IPS-NIHi7 (cell line): ENCODE measurements around the gene XYLT2.
A peak's percentile ranks its signal among the peaks of the same experiment; 100 is the strongest.
"Not testable (repeated sequence)": the region's sequence is repeated elsewhere in the genome, so short reads cannot be mapped to it uniquely, and the experiment has no call there.

Source experiments
- DNase-seq: peaks from one replicate; pipeline ENCODE4 v3.0.0; 2012; ENCODE audit warnings: mixed read lengths; ENCODE audit errors: extremely low spot score

XYLT2 gene

GRCh38 chr17:50389534-50389933 lies 43.6 kb downstream of the XYLT2 start:
- DNase-seq: no peak

GRCh38 chr17:50392621-50393020 lies 46.7 kb downstream of the XYLT2 start:
- DNase-seq: no peak

GRCh38 chr17:50393700-50394099 lies 47.8 kb downstream of the XYLT2 start:
- no peak for DNase-seq

GRCh38 chr17:50394711-50395110 lies 48.8 kb downstream of the XYLT2 start:
- no peak for DNase-seq

GRCh38 chr17:50396261-50397110 lies 50.6 kb downstream of the XYLT2 start:
- no peak for DNase-seq

GRCh38 chr17:50397111-50397918 lies 51.4 kb downstream of the XYLT2 start, which contains the start of gene LRRC59:
LRRC59 (minus strand) TSS chr17:50397523; CDS start chr17:50397317, 206 bp downstream.
- DNase-seq: peak; percentile 94

GRCh38 chr17:50397919-50398285 lies 52.0 kb downstream of the XYLT2 start:
- DNase-seq: peak; percentile 31

- not testable (repeated sequence) for DNase-seq
Measured at GRCh38 chr17:50398672-50399071, 52.7 kb downstream of the XYLT2 start.

- DNase-seq: not testable (repeated sequence)
Measured at GRCh38 chr17:50399591-50399990, 53.7 kb downstream of the XYLT2 start.

- DNase-seq: not testable (repeated sequence)
Measured at GRCh38 chr17:50405351-50405750, 59.4 kb downstream of the XYLT2 start.

- no peak for DNase-seq
Measured at GRCh38 chr17:50406578-50406977, 60.7 kb downstream of the XYLT2 start.

- no peak for DNase-seq
Measured at GRCh38 chr17:50407921-50408320, 62.0 kb downstream of the XYLT2 start.
